Activated CD4-positive, alpha-beta T cell treated with anti-CD3 and anti-CD28 coated beads for 36 hours (primary cell): ENCODE data around the gene ZFAND3. TPM values are rescaled to one million over a fixed set of nuclear protein-coding genes. Genes with fewer than 3 reads are reported as not detected.
"Not testable (repeated sequence)": the region's sequence is repeated elsewhere in the genome, so short reads cannot be mapped to it uniquely, and the experiment has no call there.

Source experiments
- ATAC-seq: fragments of 200-7000 bp; cut with Tn5 transposase; one replicate; pipeline ENCODE4 v1.10.0; 2021; ENCODE audit warnings: mild to moderate bottlenecking, moderate library complexity
- CTCF ChIA-PET: fragments of 350-600 bp; sonication (Branson Sonifier 250); formaldehyde crosslinking; loops from one replicate; lab custom pipeline; 2021; ENCODE audit warnings: antibody characterized with exemption; lab: Charles Lee
- POLR2A ChIA-PET: fragments of 350-600 bp; sonication (Branson Sonifier 250); formaldehyde crosslinking; loops from one replicate; lab custom pipeline; 2021; ENCODE audit warnings: antibody characterized with exemption, inconsistent platforms; lab: Charles Lee
- DNase-seq: peaks from one replicate; pipeline ENCODE4 v3.0.0-alpha.2; 2020
- H3K27ac Mint-ChIP-seq: one replicate; pipeline ENCODE4 v1.8.0; 2021; ENCODE audit warnings: mixed read lengths
- H3K27me3 Mint-ChIP-seq: one replicate; pipeline ENCODE4 v1.8.0; 2021; ENCODE audit warnings: mixed read lengths
- H3K36me3 Mint-ChIP-seq: one replicate; pipeline ENCODE4 v1.8.0; 2021; ENCODE audit warnings: low read depth, mixed read lengths
- H3K4me1 Mint-ChIP-seq: one replicate; pipeline ENCODE4 v1.8.0; 2021; ENCODE audit warnings: mixed read lengths
- H3K4me3 Mint-ChIP-seq: one replicate; pipeline ENCODE4 v1.8.0; 2021; ENCODE audit warnings: mild to moderate bottlenecking, moderate library complexity, mixed read lengths
- H3K9me3 Mint-ChIP-seq: one replicate; pipeline ENCODE4 v1.8.0; 2021; ENCODE audit warnings: low read depth, mixed read lengths
- intact Hi-C, 2 experiments: fragments of 100-400 bp; cut with DNase I in 1 of 2; cut with micrococcal nuclease in 1 of 2; formaldehyde crosslinking; loops; one replicate each; pipeline versions ENCODE4 v1.14.2 to v1.15.1; 2022 to 2024; cut with DNase I, micrococcal nuclease
- total RNA-seq, 2 experiments: library from RNA; stranded (reverse); gene quantifications; one replicate each; pipeline ENCODE4 v1.2.3, GENCODE V29; 2021

ZFAND3 gene
- total RNA-seq, 2 experiments from 2014 or later: 34.5 to 47.8 TPM

DNA sequence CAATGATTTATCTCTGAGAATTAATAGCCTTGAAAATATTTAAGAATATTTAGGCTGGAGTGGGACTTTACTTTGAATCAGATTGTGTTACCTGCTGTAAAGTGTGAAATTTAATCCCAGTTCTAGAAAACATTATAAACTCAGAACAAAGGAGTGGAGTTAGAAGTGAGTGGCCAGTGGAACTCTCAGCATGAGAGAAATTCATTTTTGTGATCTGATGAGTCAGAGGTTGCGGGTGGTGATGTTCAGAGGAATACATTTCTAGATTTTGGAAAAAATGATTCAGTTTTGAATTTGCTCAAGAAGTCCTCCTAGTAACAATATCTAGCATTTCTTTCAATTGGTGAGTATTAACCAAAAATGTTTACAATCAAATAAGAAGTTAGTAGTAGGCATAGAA, 167.5 kb downstream of the ZFAND3 start:
- peak overlapping the region; percentile 7 for H3K4me3 Mint-ChIP-seq
- POLR2A ChIA-PET: no interaction called here

DNA sequence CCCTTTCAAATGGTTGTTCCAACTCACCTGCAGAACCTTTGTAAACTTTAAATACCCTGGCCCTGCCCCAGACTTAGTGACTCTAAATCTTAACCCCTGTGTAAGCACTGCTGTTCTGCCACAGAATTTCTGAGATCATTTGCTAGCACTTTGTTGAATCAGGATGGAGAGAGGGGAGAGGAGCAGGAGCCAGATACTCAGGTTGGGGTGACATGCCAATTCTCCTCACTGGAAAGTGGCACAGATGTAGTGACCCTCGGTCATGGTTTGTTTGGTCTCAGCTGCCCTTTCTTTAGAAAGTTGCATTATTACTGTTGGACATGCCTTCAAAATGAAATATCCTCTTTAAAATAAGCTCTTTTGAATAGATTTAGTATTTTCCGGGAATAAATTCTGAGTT, 168.0 kb downstream of the ZFAND3 start:
- no peak for DNase-seq
- peak overlapping the region; percentile 29 for H3K27ac Mint-ChIP-seq
- peak; percentile 4 for ATAC-seq
- peaks cover 73% of the 10 kb centered on the region for H3K4me1 Mint-ChIP-seq
- no peak overlapping the region for H3K4me3 Mint-ChIP-seq
- H3K27me3 Mint-ChIP-seq: no peaks in the 10 kb centered on the region
- CTCF ChIA-PET: interaction anchor here (0.5 kb wide), 1 partner anchor 24 kb away, joined by 4 read pairs; no protein-coding TSS in a partner anchor
- POLR2A ChIA-PET: no interaction called here
- no peaks in the 10 kb centered on the region for H3K9me3 Mint-ChIP-seq
- H3K36me3 Mint-ChIP-seq: peaks cover 3% of the 10 kb centered on the region
- intact Hi-C loops: loop anchor here in 1 of 2 experiments (10.0 kb wide), 1 partner anchor 1127 kb away; the partner anchor contains the start of gene SAYSD1

More for the DNA sequence above, 167.5 kb downstream of the ZFAND3 start:
- H3K36me3 Mint-ChIP-seq: peaks cover 3% of the 10 kb centered on the region
- no peaks in the 10 kb centered on the region for H3K9me3 Mint-ChIP-seq
- no peaks in the 10 kb centered on the region for H3K27me3 Mint-ChIP-seq
- H3K27ac Mint-ChIP-seq: peak overlapping the region; percentile 29
- ATAC-seq (peak; percentile 74), DNase-seq (peak; percentile 55)
- intact Hi-C loops: loop anchor here in 1 of 2 experiments (10.0 kb wide), 1 partner anchor 1128 kb away; the partner anchor contains the start of gene SAYSD1
- peaks cover 71% of the 10 kb centered on the region for H3K4me1 Mint-ChIP-seq
- CTCF ChIA-PET: no interaction called here

- no peak for DNase-seq
- ChIA-PET CTCF (interaction anchor here (0.5 to 0.7 kb wide), 3 partner anchors 17 to 858 kb away, joined by 3 to 4 read pairs (median 3); no protein-coding TSS in a partner anchor), POLR2A (no interaction called here)
- intact Hi-C loops: loop anchor here in 1 of 2 experiments (10.0 kb wide), 1 partner anchor 1127 kb away; the partner anchor contains the start of gene SAYSD1
- Mint-ChIP-seq H3K9me3 (no peaks in the 10 kb centered on the region), H3K4me1 (peaks cover 76% of the 10 kb centered on the region), H3K27ac (no peak overlapping the region), H3K36me3 (peaks cover 3% of the 10 kb centered on the region), H3K4me3 (no peak overlapping the region), H3K27me3 (no peaks in the 10 kb centered on the region)
- no peak for ATAC-seq
Measured at GRCh38 chr6:37988127-37988526, 168.6 kb downstream of the ZFAND3 start.

GRCh38 chr6:37988696-37989095, 169.2 kb downstream of the ZFAND3 start:
- ChIA-PET CTCF (interaction anchor here (0.6 to 0.7 kb wide), 2 partner anchors 17 to 858 kb away, joined by 3 read pairs; no protein-coding TSS in a partner anchor), POLR2A (no interaction called here)
- H3K27me3 Mint-ChIP-seq: no peaks in the 10 kb centered on the region
- H3K27ac Mint-ChIP-seq: no peak overlapping the region
- H3K36me3 Mint-ChIP-seq: peaks cover under 1% of the 10 kb centered on the region
- no peaks in the 10 kb centered on the region for H3K9me3 Mint-ChIP-seq
- H3K4me3 Mint-ChIP-seq: no peak overlapping the region
- intact Hi-C loops: loop anchor here in 1 of 2 experiments (10.0 kb wide), 1 partner anchor 1126 kb away; the partner anchor contains the start of gene SAYSD1
- H3K4me1 Mint-ChIP-seq: peaks cover 72% of the 10 kb centered on the region
- ATAC-seq: no peak
- no peak for DNase-seq

DNA sequence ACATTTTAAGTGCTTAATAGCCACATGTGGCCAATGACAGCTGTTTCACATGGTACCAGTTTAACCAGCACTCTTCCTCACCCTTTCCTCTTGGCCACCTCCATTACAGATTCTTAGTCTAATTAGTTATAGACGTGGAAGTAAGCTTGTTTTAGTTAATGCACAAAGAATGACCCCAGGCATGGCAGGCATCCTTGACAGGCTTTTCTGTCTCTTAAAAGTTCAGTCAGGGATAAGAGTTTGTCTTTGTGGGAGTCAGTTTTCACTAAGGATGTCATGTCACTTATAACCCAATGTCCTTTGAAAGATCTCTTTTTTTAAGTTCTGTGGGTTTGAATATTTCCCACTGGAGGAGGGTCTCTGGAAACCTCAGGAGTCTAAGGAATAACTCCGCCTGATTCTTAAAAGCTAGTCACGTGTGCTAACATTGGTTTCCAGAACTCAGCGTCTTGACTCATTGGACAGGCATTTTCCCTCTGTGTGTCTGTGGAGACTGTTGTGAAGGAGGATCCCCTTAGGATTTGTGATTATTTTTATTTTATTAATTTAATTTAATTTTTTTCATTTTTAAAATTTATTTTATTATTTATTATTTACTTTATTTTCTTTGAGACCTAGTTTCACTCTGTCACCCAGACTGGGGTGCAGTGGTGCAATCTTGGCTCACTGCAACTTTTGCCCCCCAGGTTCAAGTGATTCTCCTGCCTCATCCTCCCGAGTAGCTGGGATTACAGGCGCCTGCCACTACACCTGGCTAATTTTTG, 171.4 kb downstream of the ZFAND3 start:
- CTCF ChIA-PET: interaction anchor here (0.9 kb wide), 1 partner anchor 9 kb away, joined by 3 read pairs; no protein-coding TSS in a partner anchor
- no peak for DNase-seq
- intact Hi-C loops: no loop called here
- peaks cover 58% of the 10 kb centered on the region for H3K4me1 Mint-ChIP-seq
- no peak overlapping the region for H3K4me3 Mint-ChIP-seq
- POLR2A ChIA-PET: no interaction called here
- H3K36me3 Mint-ChIP-seq: no peaks in the 10 kb centered on the region
- no peak for ATAC-seq
- H3K27me3 Mint-ChIP-seq: no peaks in the 10 kb centered on the region
- H3K9me3 Mint-ChIP-seq: no peaks in the 10 kb centered on the region
- no peak overlapping the region for H3K27ac Mint-ChIP-seq

- peaks cover 44% of the 10 kb centered on the region for H3K4me1 Mint-ChIP-seq
- intact Hi-C loops: no loop called here
- POLR2A ChIA-PET: no interaction called here
- no peak overlapping the region for H3K4me3 Mint-ChIP-seq
- no peak for ATAC-seq
- H3K27ac Mint-ChIP-seq: no peak overlapping the region
- CTCF ChIA-PET: interaction anchor here (0.6 to 0.7 kb wide), 3 partner anchors 45 to 294 kb away, joined by 3 read pairs; no protein-coding TSS in a partner anchor
- DNase-seq: no peak
- H3K27me3 Mint-ChIP-seq: no peaks in the 10 kb centered on the region
- H3K9me3 Mint-ChIP-seq: peaks cover 2% of the 10 kb centered on the region
- no peaks in the 10 kb centered on the region for H3K36me3 Mint-ChIP-seq
Measured at GRCh38 chr6:37992749-37993148, 173.2 kb downstream of the ZFAND3 start.

DNA sequence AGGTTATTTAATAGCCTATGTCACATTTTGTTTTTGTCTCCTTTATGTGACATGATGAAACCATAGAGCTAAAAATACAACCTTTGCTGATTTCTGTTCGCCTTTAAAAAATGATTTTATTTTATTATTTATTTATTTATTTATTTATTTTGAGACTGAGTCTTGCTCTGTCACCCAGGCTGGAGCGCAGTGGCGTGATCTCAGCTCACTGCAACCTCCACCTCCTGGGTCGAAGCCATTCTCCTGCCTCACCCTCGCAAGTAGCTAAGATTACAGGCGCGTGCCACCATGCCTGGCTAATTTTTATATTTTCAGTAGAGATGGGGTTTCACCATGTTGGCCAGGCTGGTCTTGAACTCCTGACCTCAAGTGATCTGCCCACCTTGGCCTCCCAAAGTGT, 173.7 kb downstream of the ZFAND3 start:
- H3K4me1 Mint-ChIP-seq: peaks cover 43% of the 10 kb centered on the region
- ATAC-seq, POLR2A ChIA-PET, H3K27me3 Mint-ChIP-seq, H3K27ac Mint-ChIP-seq, H3K4me3 Mint-ChIP-seq, H3K9me3 Mint-ChIP-seq, intact Hi-C loops, H3K36me3 Mint-ChIP-seq, DNase-seq: not testable (repeated sequence)
- CTCF ChIA-PET: interaction anchor here (0.6 to 0.7 kb wide), 3 partner anchors 45 to 295 kb away, joined by 3 read pairs; no protein-coding TSS in a partner anchor

DNA sequence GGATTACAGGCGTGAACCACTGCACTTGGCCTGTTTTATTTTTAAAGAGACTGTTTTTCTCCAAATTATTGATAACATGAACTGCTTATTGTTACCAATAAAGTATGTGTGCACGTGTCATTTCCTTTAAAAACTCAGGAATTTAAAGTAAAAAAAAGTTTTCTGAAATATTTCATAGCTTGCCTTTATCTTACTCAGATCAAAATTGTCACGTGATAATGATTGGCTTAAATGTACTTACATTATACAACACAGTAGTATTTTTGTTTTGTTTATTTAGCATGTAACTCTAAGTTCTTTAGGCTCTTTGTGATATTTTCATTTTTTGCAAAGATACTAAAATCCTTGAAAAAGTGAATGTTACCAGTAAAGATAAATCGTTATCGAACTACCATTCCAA, 174.1 kb downstream of the ZFAND3 start:
- intact Hi-C loops: no loop called here
- POLR2A ChIA-PET: no interaction called here
- no peak overlapping the region for H3K4me3 Mint-ChIP-seq
- peaks cover 39% of the 10 kb centered on the region for H3K4me1 Mint-ChIP-seq
- peaks cover 2% of the 10 kb centered on the region for H3K9me3 Mint-ChIP-seq
- H3K36me3 Mint-ChIP-seq: no peaks in the 10 kb centered on the region
- no peak for DNase-seq
- CTCF ChIA-PET: interaction anchor here (0.6 to 0.7 kb wide), 3 partner anchors 44 to 295 kb away, joined by 3 read pairs; no protein-coding TSS in a partner anchor
- ATAC-seq: no peak
- H3K27ac Mint-ChIP-seq: no peak overlapping the region
- H3K27me3 Mint-ChIP-seq: no peaks in the 10 kb centered on the region

DNA sequence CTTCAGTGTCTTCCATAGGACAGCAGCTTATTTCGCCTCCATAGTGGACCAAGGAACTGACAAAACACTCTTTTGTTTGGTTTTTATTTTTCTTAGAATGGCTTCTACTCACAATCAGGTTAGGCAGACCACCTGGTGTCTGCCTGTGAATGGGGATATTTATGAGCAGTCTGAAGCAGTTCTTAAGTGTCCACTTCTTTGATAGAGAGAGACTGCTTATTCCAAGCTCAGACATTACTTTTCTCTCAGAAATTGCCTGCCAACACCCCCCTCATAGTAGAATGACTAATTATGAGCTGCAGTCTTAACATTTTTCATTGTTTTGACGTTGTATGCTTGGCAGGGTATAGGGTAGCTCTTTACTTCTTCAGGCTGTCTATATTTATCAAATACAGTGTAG, 174.7 kb downstream of the ZFAND3 start:
- no peak for ATAC-seq
- intact Hi-C loops: no loop called here

DNA sequence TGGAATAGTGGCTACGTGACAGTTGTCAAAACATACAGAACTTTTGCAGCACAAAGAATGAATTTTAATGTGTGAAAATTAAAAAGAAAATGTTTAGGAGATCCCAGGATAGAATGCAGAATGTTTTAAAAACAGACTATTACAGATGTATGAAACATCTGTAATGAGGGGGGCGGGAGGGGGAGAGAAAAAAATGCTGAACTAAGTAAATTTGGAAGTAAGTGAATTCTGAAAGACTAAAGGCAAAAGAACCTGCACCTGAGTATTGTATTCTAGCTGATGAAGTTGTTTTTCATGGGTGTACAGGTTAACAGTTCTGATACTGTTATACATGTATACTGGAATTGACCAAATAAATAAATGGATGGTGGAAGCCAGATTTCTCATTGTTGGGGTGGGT, 178.8 kb downstream of the ZFAND3 start:
- Mint-ChIP-seq H3K36me3 (peaks cover 3% of the 10 kb centered on the region), H3K4me3 (no peak overlapping the region), H3K9me3 (peaks cover 5% of the 10 kb centered on the region), H3K27ac (no peak overlapping the region), H3K27me3 (no peaks in the 10 kb centered on the region), H3K4me1 (peaks cover 16% of the 10 kb centered on the region)
- intact Hi-C loops: no loop called here
- ATAC-seq: no peak
- no peak for DNase-seq
- POLR2A ChIA-PET: no interaction called here
- CTCF ChIA-PET: no interaction called here

More for the DNA sequence above, 174.7 kb downstream of the ZFAND3 start:
- ChIA-PET POLR2A (no interaction called here), CTCF (no interaction called here)
- H3K9me3 Mint-ChIP-seq: peaks cover 2% of the 10 kb centered on the region
- no peak for DNase-seq
- no peak overlapping the region for H3K4me3 Mint-ChIP-seq
- H3K4me1 Mint-ChIP-seq: peaks cover 36% of the 10 kb centered on the region
- H3K27me3 Mint-ChIP-seq: no peaks in the 10 kb centered on the region
- no peaks in the 10 kb centered on the region for H3K36me3 Mint-ChIP-seq
- no peak overlapping the region for H3K27ac Mint-ChIP-seq

DNA sequence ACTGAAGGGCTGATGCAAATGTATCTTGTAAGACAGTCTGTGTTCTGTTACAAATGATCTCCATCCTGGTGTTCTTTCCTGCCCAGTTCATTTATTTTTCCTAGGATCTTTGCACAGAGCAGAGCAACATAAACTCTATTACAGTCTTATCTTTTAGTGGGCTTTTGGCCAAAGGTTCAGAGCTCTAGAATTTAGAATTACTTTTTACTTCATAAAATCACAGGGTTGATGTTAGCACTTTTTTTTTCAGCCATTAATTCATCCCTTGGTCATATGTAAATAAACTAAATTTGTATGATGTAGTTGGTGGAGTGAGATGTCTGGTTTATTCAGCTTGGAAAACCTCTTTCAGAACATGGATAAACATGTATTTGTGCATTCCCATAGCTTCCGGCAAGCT, 181.9 kb downstream of the ZFAND3 start:
- H3K9me3 Mint-ChIP-seq: peaks cover 5% of the 10 kb centered on the region
- ATAC-seq (no peak), DNase-seq (no peak)
- H3K4me3 Mint-ChIP-seq: no peak overlapping the region
- CTCF ChIA-PET: no interaction called here
- no peaks in the 10 kb centered on the region for H3K27me3 Mint-ChIP-seq
- no peak overlapping the region for H3K27ac Mint-ChIP-seq
- intact Hi-C loops: no loop called here
- POLR2A ChIA-PET: no interaction called here
- H3K36me3 Mint-ChIP-seq: peaks cover 3% of the 10 kb centered on the region
- peaks cover 20% of the 10 kb centered on the region for H3K4me1 Mint-ChIP-seq
